GM21528 (cell line): ENCODE measurements around the gene CRBN.

Experiments
- ATAC-seq: cut with Tn5 transposase; IDR thresholded peaks from one replicate; pipeline ENCODE4 v1.9.1; 2021; ENCODE audit warnings: mild to moderate bottlenecking, moderate library complexity; ENCODE audit not compliant: unreplicated experiment, low FRiP score

CRBN gene

GRCh38 chr3:3179407-3180094 is at the start of gene CRBN:
CRBN (minus strand) TSS chr3:3179691; CDS start chr3:3179687, 4 bp downstream.
- peak; percentile 100 for ATAC-seq

- no peak for ATAC-seq
Measured at GRCh38 chr3:3227640-3228039, 48.1 kb upstream of the CRBN start.

GRCh38 chr3:3221528-3221927 is 42.0 kb upstream of the CRBN start:
- no peak for ATAC-seq

GRCh38 chr3:3216401-3216800 is 36.9 kb upstream of the CRBN start:
- no peak for ATAC-seq

GRCh38 chr3:3212781-3213440 is 33.4 kb upstream of the CRBN start:
- no peak for ATAC-seq

GRCh38 chr3:3209714-3210113 is 30.2 kb upstream of the CRBN start:
- ATAC-seq, result no peak

GRCh38 chr3:3209057-3209456 is 29.6 kb upstream of the CRBN start:
- no peak for ATAC-seq

GRCh38 chr3:3201611-3202010 is 22.1 kb upstream of the CRBN start:
- ATAC-seq, result peak; percentile 95

- peak; percentile 60 for ATAC-seq
Measured at GRCh38 chr3:3200632-3201212, 21.2 kb upstream of the CRBN start.

GRCh38 chr3:3199306-3199705 is 19.8 kb upstream of the CRBN start:
- ATAC-seq, result no peak

GRCh38 chr3:3196148-3196861 is 16.8 kb upstream of the CRBN start:
- ATAC-seq, result no peak

GRCh38 chr3:3194861-3195260 is 15.4 kb upstream of the CRBN start:
- no peak for ATAC-seq

- ATAC-seq, result no peak
Measured at GRCh38 chr3:3192286-3192675, 12.8 kb upstream of the CRBN start.

- no peak for ATAC-seq
Measured at GRCh38 chr3:3191675-3192285, 12.3 kb upstream of the CRBN start.

- no peak for ATAC-seq
Measured at GRCh38 chr3:3189961-3190360, 10.5 kb upstream of the CRBN start.

GRCh38 chr3:3189102-3189727 is 9.7 kb upstream of the CRBN start:
- ATAC-seq, result no peak

GRCh38 chr3:3184876-3185275 is 5.4 kb upstream of the CRBN start:
- ATAC-seq, result no peak

GRCh38 chr3:3180456-3180855 is 965 bp upstream of the CRBN start:
- ATAC-seq, result no peak

GRCh38 chr3:3178498-3179328 is 778 bp downstream of the CRBN start:
- peak; percentile 1 for ATAC-seq
